GM12801 (cell line): Measurements from ENCODE around the gene ATRNL1.

Experiments used
- TF ChIP-seq, protein P1 (sequence below): IDR thresholded peaks from one replicate; pipeline ENCODE4 v1.5.1; 2011; ENCODE audit warnings: control low read depth; ENCODE audit not compliant: insufficient read length; ENCODE audit errors: extremely low read depth

The ATRNL1 gene

GRCh38 chr10:115884331-115884730 lies 791.2 kb downstream of the ATRNL1 start:
- TF ChIP-seq, protein P1, sequence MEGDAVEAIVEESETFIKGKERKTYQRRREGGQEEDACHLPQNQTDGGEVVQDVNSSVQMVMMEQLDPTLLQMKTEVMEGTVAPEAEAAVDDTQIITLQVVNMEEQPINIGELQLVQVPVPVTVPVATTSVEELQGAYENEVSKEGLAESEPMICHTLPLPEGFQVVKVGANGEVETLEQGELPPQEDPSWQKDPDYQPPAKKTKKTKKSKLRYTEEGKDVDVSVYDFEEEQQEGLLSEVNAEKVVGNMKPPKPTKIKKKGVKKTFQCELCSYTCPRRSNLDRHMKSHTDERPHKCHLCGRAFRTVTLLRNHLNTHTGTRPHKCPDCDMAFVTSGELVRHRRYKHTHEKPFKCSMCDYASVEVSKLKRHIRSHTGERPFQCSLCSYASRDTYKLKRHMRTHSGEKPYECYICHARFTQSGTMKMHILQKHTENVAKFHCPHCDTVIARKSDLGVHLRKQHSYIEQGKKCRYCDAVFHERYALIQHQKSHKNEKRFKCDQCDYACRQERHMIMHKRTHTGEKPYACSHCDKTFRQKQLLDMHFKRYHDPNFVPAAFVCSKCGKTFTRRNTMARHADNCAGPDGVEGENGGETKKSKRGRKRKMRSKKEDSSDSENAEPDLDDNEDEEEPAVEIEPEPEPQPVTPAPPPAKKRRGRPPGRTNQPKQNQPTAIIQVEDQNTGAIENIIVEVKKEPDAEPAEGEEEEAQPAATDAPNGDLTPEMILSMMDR = no peak

DNA sequence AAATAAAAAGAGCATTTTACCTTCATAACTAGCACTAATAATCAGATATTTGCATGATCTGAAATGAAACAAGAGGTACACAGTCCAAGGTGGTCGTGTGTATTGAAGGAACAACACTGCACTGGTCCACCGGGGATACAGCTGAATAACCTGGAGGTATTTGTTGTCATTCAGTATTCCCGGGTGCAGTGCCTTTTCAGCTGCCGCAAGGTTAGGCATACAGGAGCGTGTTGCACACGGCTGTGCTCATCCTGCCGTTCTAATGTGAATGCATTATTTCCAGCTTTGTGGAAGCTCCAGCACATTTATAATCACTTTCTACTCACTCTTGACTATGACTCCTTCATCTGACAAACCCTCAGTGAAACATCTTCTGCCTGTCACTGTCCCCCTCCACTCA lies 802.0 kb downstream of the ATRNL1 start:
- TF ChIP-seq, protein P1 = no peak

DNA sequence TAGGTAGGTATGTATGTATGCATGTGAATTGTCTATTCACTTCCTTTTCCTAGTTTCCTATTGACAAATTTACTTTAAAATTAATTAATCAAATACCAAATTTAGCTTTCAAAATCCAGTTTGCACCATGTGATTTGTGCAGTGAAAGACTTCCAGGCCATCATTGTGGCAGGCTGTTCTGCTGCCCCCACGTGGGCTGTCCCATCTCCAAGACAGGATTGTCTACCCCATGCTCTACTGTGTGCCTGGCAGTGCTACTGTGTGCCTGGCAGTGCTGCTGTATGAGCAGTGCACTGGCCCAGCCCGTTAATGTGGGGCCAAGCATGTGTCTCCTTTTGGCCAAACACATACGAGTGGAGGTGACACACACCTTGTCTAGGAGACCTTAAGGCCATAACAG lies 805.1 kb downstream of the ATRNL1 start:
- TF ChIP-seq, protein P1 = no peak

GRCh38 chr10:115902596-115902995 lies 809.4 kb downstream of the ATRNL1 start:
- TF ChIP-seq, protein P1 = no peak

DNA sequence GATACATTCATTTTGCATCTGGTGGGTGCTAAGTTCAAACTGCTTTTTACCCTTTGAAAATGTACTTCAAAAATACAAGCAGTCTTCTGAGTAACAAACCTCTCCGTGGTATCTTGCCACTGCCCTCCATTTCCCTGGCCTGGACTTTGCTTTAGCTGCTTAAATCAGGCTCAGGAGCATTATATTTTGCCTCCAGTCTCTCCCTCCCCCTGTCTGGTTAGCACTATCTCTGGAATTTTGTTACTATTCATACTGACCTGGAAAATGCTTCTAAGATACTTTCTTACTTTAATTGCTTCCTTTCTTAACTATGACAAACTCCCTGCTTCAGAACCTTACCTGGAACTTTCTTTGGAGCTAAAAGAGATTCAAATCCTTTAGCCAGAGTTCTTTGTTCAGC lies 810.0 kb downstream of the ATRNL1 start:
- TF ChIP-seq, protein P1 = no peak

DNA sequence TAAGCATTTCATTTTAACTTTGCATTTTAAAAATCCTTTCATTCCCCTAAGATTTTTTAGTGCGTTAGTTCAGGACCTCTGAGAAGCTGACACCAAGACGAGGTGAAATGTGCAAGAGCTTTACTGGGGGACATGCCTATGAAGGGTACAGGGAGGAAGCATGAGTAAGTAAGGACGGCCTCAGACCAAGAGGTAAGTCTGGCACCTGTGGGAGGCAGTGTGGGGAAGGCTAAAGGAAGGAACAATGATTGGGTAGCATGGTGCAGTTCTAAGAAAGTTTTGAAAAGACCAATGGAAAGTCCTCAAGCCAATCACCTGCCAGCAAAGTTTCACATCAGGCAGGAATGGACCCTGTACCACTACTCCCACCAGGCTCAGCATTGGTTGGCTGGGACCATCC lies 810.7 kb downstream of the ATRNL1 start:
- TF ChIP-seq, protein P1 = no peak

- TF ChIP-seq, protein P1 = no peak
Measured at GRCh38 chr10:115909037-115909436, 815.9 kb downstream of the ATRNL1 start.
